Ishikawa (cell line): Measurements from ENCODE around the gene PLAC8L1.

ENCODE experiments used
- CEBPB ChIP-seq: IDR thresholded peaks from 2 replicates; pipeline ENCODE4 v1.6.1; 2012
- CREB1 ChIP-seq: IDR thresholded peaks from 2 replicates; pipeline ENCODE4 v1.6.1; 2012; ENCODE audit warnings: low read depth
- EGR1 ChIP-seq: IDR thresholded peaks from 2 replicates; pipeline ENCODE4 v1.6.1; 2012
- EP300 ChIP-seq: IDR thresholded peaks from 2 replicates; pipeline ENCODE4 v1.6.1; 2012; ENCODE audit warnings: borderline replicate concordance
- FOXM1 ChIP-seq: IDR thresholded peaks from 2 replicates; pipeline ENCODE4 v1.6.1; 2012; ENCODE audit warnings: low read depth, borderline replicate concordance
- NFIC ChIP-seq: IDR thresholded peaks from 2 replicates; pipeline ENCODE4 v1.6.1; 2012
- RAD21 ChIP-seq: IDR thresholded peaks from 2 replicates; pipeline ENCODE4 v1.6.1; 2012; ENCODE audit warnings: low read depth
- TAF1 ChIP-seq: IDR thresholded peaks from 2 replicates; pipeline ENCODE4 v1.6.1; 2012; ENCODE audit warnings: low read depth, mild to moderate bottlenecking
- TCF12 ChIP-seq: IDR thresholded peaks from 2 replicates; pipeline ENCODE4 v1.6.1; 2012; ENCODE audit warnings: low read depth
- TEAD4 ChIP-seq: IDR thresholded peaks from 2 replicates; pipeline ENCODE4 v1.6.1; 2012
- USF1 ChIP-seq: IDR thresholded peaks from 2 replicates; pipeline ENCODE4 v1.6.1; 2012
- YY1 ChIP-seq: IDR thresholded peaks from 2 replicates; pipeline ENCODE4 v1.6.1; 2012; ENCODE audit warnings: low read depth
- ZBTB7A ChIP-seq: IDR thresholded peaks from 2 replicates; pipeline ENCODE4 v1.6.1; 2012; ENCODE audit warnings: low read depth
- TF ChIP-seq, protein P1 (sequence below): IDR thresholded peaks from 2 replicates; pipeline ENCODE4 v1.6.1; 2012; ENCODE audit warnings: low read depth, mild to moderate bottlenecking
- TF ChIP-seq, protein P2 (sequence below): IDR thresholded peaks from 2 replicates; pipeline ENCODE4 v1.6.1; 2012

The PLAC8L1 gene

GRCh38 chr5:146049704-146050026, 55.7 kb downstream of the PLAC8L1 start:
- TF ChIP-seq TAF1: no peak
- no peak for TF ChIP-seq ZBTB7A
- TF ChIP-seq USF1: no peak
- TF ChIP-seq CEBPB: no peak
- no peak for TF ChIP-seq FOXM1
- TF ChIP-seq, protein P1, sequence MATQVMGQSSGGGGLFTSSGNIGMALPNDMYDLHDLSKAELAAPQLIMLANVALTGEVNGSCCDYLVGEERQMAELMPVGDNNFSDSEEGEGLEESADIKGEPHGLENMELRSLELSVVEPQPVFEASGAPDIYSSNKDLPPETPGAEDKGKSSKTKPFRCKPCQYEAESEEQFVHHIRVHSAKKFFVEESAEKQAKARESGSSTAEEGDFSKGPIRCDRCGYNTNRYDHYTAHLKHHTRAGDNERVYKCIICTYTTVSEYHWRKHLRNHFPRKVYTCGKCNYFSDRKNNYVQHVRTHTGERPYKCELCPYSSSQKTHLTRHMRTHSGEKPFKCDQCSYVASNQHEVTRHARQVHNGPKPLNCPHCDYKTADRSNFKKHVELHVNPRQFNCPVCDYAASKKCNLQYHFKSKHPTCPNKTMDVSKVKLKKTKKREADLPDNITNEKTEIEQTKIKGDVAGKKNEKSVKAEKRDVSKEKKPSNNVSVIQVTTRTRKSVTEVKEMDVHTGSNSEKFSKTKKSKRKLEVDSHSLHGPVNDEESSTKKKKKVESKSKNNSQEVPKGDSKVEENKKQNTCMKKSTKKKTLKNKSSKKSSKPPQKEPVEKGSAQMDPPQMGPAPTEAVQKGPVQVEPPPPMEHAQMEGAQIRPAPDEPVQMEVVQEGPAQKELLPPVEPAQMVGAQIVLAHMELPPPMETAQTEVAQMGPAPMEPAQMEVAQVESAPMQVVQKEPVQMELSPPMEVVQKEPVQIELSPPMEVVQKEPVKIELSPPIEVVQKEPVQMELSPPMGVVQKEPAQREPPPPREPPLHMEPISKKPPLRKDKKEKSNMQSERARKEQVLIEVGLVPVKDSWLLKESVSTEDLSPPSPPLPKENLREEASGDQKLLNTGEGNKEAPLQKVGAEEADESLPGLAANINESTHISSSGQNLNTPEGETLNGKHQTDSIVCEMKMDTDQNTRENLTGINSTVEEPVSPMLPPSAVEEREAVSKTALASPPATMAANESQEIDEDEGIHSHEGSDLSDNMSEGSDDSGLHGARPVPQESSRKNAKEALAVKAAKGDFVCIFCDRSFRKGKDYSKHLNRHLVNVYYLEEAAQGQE: no peak
- no peak for TF ChIP-seq CREB1
- no peak for TF ChIP-seq RAD21
- TF ChIP-seq EGR1: no peak
- TF ChIP-seq NFIC: no peak
- no peak for TF ChIP-seq YY1
- TF ChIP-seq TCF12: no peak
- TF ChIP-seq TEAD4: no peak
- TF ChIP-seq, protein P2, sequence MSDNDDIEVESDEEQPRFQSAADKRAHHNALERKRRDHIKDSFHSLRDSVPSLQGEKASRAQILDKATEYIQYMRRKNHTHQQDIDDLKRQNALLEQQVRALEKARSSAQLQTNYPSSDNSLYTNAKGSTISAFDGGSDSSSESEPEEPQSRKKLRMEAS: no peak
- TF ChIP-seq EP300: no peak

DNA sequence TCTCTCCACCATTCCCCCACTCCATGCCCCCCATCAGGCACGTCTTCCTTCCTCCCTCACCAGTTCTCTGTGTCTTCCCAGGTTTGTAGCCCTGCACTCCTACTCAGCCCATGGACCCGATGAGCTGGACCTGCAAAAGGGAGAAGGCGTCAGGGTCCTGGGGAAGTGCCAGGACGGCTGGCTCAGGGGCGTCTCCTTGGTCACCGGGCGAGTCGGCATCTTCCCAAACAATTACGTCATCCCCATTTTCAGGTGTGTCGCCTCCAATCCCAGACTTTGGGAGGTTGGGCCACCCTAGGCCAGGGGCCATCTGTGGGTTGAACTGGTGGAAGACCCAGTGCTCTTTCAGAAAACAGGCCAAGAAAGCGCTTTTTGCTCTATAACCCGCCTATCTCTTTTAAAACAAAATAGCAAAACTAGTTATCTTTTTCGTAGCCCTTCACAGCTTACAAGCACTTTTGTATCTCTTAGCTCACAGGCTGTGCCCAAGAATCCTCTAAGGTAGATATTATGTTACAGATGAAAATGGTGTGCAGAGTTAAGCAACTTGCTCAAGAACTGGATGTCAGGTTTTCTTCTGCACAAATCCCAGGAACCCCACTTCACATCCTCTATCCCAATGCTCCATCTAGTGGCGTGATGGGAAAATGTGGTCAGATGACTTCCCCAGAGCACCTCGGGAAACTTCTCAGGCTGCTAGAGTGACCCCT, 56.2 kb downstream of the PLAC8L1 start:
- TF ChIP-seq, protein P2: no peak
- TF ChIP-seq RAD21: peak; percentile 97
- no peak for TF ChIP-seq NFIC
- peak; percentile 20; the same call in 1 of the 2 replicates for TF ChIP-seq CEBPB
- peak; percentile 75 for TF ChIP-seq USF1

- TF ChIP-seq CEBPB: no peak
- TF ChIP-seq EP300: no peak
- TF ChIP-seq YY1: no peak
- TF ChIP-seq TAF1: no peak
- TF ChIP-seq, protein P1: no peak
- no peak for TF ChIP-seq ZBTB7A
- TF ChIP-seq FOXM1: no peak
- no peak for TF ChIP-seq EGR1
- TF ChIP-seq USF1: no peak
- no peak for TF ChIP-seq RAD21
- no peak for TF ChIP-seq TEAD4
- TF ChIP-seq CREB1: no peak
- no peak for TF ChIP-seq NFIC
- TF ChIP-seq, protein P2: no peak
- no peak for TF ChIP-seq TCF12
Observed at GRCh38 chr5:146047396-146047795, 58.0 kb downstream of the PLAC8L1 start.

DNA sequence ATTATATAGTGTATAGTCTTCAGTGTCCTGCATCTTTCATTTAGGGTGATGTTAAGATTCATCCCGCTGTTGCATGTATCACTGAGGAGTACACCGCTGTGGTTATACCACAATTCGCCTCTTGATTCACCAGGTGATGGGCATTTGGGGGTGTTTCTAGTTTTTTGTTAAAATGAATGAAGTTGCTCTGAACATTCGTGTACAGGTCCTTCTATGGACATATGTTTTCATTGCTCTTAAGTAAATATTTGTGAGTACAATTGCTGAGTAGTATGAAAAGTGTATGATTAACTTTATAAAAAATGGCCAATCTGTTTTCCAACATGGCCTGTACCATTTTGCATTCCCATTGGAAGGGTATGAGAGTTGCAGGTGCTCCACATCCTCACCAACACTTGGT, 61.7 kb downstream of the PLAC8L1 start:
- TF ChIP-seq EGR1 (no peak), TEAD4 (no peak), FOXM1 (no peak), CREB1 (no peak), USF1 (no peak), EP300 (no peak), ZBTB7A (no peak)

DNA sequence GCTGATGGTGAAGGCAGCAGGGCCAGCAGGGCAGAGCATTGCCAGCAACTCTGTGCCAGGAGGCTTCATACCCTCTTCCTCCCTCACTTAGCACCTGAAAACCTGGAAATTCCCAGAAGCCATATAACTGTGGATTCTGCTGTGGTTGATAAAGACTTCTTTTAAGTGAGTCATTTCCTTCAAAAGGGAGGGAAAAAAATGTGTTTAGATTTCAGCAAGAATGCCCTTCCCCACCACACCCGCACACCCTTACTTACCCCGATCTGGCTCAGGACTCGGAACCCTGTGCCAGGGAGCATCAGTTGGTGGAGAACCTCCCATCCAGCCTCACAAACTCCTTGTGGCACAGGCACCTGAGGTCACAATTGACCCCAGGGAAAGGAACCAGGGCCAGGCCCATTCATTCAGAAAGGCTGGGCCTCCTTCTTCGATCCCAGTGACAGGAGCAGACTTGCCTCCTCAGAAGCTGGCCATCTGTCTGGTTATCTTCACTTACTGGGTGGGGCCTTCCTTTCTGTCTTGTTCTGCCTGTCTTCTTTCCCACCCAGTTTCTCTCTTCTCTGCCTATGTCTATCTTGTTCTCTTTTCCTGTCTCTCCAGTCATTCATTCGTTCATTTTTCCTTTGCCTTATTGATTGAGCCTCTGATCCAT, 62.6 kb downstream of the PLAC8L1 start:
- TF ChIP-seq EP300: no peak
- TF ChIP-seq USF1: no peak
- TF ChIP-seq FOXM1: no peak
- TF ChIP-seq TEAD4: no peak
